ENCODE results near the gene WAPL. TPM values are rescaled to one million over a fixed set of nuclear protein-coding genes. Genes with fewer than 3 reads are reported as not detected.

The WAPL gene
- total RNA-seq, 2 experiments from 2014 or later = 51.7 to 53.3 TPM

DNA sequence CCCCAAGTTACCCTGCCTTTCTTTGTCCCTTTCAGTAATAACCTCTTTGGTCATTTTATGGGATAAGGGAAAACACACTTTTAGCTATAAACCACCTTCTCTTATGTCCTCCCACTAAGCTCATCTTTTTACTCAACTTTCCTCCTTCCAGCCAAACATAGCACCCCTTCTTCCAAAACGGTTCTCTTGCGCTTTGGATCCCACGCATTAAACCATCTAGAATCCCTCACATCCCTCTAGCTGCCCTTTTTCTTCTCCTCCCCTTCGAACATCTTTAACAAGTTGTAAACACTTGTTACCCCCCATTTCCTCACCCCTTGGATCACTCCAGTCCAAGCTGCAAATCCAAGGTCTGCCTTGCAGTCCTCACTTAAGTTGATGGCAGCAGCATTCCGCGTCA, 13.4 kb downstream of the WAPL start:
- H3K9me3 Mint-ChIP-seq = no peaks in the 10 kb centered on the region
- H3K27ac Mint-ChIP-seq = no peak overlapping the region
- DNase-seq = no peak
- peaks cover 26% of the 10 kb centered on the region for H3K4me1 Mint-ChIP-seq
- no peak overlapping the region for H3K4me3 Mint-ChIP-seq
- no peaks in the 10 kb centered on the region for H3K27me3 Mint-ChIP-seq
- H3K36me3 Mint-ChIP-seq = peaks cover 17% of the 10 kb centered on the region

DNA sequence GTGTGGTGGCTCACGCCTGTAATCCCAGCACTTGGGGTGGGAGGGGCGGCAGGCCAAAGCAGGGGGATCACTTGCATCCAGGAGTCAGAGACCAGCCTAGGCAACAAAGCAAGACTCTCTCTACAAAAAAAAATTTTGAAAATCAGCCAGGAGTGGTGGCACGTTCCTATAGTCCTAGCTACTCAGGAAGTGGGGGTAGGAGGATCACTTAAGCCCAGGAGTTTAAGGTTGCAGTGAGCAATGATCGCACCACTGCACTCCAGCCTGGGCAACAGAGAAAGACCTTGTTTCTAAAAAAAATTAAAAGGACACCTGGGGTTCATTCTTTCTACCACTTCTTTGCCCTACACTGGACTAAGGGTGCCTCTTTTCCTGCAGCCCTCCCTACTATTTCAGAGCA, 15.1 kb downstream of the WAPL start:
- peaks cover 25% of the 10 kb centered on the region for H3K36me3 Mint-ChIP-seq
- H3K9me3 Mint-ChIP-seq = no peaks in the 10 kb centered on the region
- H3K4me1 Mint-ChIP-seq = peaks cover 28% of the 10 kb centered on the region
- no peak overlapping the region for H3K27ac Mint-ChIP-seq
- H3K27me3 Mint-ChIP-seq = no peaks in the 10 kb centered on the region
- no peak for DNase-seq
- no peak overlapping the region for H3K4me3 Mint-ChIP-seq

- H3K36me3 Mint-ChIP-seq = peaks cover 23% of the 10 kb centered on the region
- H3K27ac Mint-ChIP-seq = no peak overlapping the region
- no peaks in the 10 kb centered on the region for H3K27me3 Mint-ChIP-seq
- DNase-seq = no peak
- no peaks in the 10 kb centered on the region for H3K9me3 Mint-ChIP-seq
- peaks cover 27% of the 10 kb centered on the region for H3K4me1 Mint-ChIP-seq
- no peak overlapping the region for H3K4me3 Mint-ChIP-seq
Observed at GRCh38 chr10:86506062-86506461, 15.5 kb downstream of the WAPL start.

DNA sequence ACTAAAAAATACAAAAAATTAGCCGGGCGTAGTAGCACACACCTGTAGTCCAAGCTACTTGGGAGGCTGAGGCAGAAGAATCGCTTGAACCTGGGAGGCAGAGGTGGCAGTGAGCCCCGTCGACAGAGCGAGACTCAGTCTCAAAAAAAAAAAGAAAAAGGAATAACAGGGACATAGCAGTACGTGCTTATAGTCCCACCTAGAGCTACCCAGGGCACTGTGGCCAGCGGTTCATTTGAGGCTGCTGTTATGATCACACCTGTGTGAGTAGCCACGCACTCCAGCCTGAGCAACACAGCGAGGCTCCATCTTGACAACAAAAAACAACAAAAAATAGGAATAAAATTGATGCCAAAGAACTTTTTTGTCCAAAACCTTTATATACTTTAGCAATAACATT, 17.1 kb downstream of the WAPL start:
- no peaks in the 10 kb centered on the region for H3K27me3 Mint-ChIP-seq
- no peak overlapping the region for H3K4me3 Mint-ChIP-seq
- DNase-seq = no peak
- no peaks in the 10 kb centered on the region for H3K9me3 Mint-ChIP-seq
- H3K27ac Mint-ChIP-seq = peak overlapping the region; percentile 76
- peaks cover 37% of the 10 kb centered on the region for H3K4me1 Mint-ChIP-seq
- H3K36me3 Mint-ChIP-seq = peaks cover 30% of the 10 kb centered on the region

DNA sequence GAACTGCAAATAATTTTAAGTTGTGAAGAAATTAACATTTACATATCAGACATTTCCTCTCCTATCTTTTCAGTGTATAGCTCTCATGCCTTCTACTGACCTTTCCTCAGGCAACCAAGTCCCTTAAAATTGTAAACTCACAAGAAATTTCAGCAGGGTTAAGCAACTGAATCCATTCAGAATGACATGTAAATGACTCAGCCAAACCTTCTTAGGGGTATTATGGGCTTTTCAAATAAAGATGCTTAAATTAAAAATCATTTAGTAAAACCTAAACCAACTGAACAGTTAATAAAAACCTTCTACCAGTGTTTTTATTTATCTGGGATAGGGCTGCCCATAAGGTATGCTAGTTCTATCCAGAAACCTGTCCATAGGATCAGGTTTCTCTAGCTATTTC, 20.7 kb downstream of the WAPL start:
- H3K27ac Mint-ChIP-seq = no peak overlapping the region
- no peaks in the 10 kb centered on the region for H3K9me3 Mint-ChIP-seq
- H3K4me3 Mint-ChIP-seq = no peak overlapping the region
- H3K27me3 Mint-ChIP-seq = no peaks in the 10 kb centered on the region
- DNase-seq = no peak
- H3K4me1 Mint-ChIP-seq = peaks cover 42% of the 10 kb centered on the region
- H3K36me3 Mint-ChIP-seq = peaks cover 41% of the 10 kb centered on the region

DNA sequence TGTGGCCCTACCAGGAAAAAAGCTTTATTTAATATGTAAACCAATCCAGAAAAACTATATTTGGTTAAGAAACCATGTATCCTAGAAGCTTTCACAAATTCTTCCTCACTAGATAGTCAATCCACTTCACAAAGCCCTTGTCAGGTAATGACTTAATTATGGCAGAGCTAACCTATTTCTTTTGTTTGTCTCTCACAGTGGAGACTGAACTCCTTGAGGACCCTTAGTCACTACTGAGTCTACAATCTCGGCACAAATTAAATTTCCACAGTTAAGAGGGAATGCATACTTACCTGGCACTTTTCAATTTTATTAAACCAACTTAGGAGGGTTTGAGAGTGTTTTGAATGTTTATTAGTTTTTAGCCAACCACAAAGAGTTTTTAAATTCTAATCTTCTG, 23.0 kb downstream of the WAPL start:
- peaks cover 48% of the 10 kb centered on the region for H3K36me3 Mint-ChIP-seq

GRCh38 chr10:86497621-86498020, 24.0 kb downstream of the WAPL start:
- Mint-ChIP-seq H3K4me1 (peaks cover 39% of the 10 kb centered on the region), H3K27me3 (no peaks in the 10 kb centered on the region), H3K4me3 (no peak overlapping the region), H3K36me3 (peaks cover 38% of the 10 kb centered on the region), H3K27ac (no peak overlapping the region), H3K9me3 (no peaks in the 10 kb centered on the region)
- no peak for DNase-seq

More for the DNA sequence above, 23.0 kb downstream of the WAPL start:
- Mint-ChIP-seq H3K27me3 (no peaks in the 10 kb centered on the region), H3K27ac (peak overlapping the region; percentile 11), H3K4me1 (peaks cover 44% of the 10 kb centered on the region), H3K9me3 (no peaks in the 10 kb centered on the region), H3K4me3 (no peak overlapping the region)
- no peak for DNase-seq

DNA sequence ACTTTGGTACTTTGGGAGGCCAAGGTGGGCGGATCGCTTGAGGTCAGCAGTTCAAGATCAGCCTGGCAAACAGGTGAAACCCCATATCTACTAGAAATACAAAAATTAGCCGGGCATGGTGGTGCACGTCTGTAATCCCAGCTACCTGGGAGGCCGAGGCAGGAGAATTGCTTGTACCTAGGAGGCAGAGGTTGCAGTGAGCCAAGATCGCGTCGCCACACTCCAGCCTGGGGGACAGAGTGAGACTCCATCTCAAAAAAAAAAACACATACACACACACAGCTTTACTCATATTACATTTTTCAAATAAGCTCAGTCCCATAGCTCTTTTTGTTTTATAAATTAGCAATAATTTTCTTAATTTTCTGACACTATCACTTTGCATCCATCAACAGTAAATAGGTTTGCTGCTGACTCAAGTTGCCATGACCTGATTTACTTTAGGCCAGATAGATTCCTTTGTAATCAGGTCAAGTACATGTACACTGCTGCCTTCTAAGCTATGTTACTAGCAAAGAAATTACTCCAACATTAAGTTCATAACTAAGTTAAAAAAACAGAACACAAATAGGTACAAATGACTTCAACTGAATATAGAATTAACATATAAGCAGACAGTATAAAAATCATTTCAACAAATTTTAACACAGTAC, 31.5 kb downstream of the WAPL start:
- Mint-ChIP-seq H3K9me3 (no peaks in the 10 kb centered on the region), H3K36me3 (peaks cover 19% of the 10 kb centered on the region), H3K27ac (no peak overlapping the region), H3K27me3 (no peaks in the 10 kb centered on the region), H3K4me3 (no peak overlapping the region), H3K4me1 (peaks cover 16% of the 10 kb centered on the region)
- DNase-seq = no peak

DNA sequence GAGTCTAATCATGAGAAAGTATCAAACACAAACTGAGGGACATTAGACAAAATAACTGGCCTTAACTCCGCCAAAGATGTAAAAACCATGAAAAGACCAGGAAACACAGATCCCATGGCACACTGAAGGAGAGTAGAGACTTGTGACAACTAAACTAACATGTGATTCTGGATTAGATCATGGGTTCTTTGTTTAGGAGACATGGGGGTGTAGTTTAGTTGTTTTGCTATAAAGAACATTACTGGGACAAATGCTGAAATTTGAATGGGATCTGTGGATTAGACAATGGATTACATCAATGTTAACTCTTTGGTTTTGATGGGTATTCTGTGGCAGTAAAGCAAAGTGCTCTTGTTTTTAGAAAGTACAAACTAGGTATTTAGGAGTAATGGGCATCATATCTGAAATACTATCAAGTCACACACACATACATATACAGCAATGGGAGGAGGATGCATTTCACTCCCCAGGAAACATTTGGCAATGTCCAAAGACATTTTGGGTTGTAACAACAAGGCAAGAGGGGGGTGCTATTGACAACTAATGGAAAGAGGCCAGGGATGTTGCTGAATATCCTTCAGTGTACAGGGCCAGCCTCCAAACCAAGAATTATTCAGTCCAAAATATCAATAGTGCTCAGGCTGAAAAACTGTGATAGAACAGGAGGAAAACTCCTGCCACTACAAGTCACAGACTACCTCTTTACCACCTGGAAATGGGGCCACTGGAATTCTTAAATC, 32.4 kb downstream of the WAPL start:
- H3K27ac Mint-ChIP-seq = no peak overlapping the region
- peaks cover 20% of the 10 kb centered on the region for H3K36me3 Mint-ChIP-seq
- peaks cover 13% of the 10 kb centered on the region for H3K4me1 Mint-ChIP-seq
- DNase-seq = no peak
- H3K4me3 Mint-ChIP-seq = no peak overlapping the region
- no peaks in the 10 kb centered on the region for H3K27me3 Mint-ChIP-seq
- no peaks in the 10 kb centered on the region for H3K9me3 Mint-ChIP-seq

GRCh38 chr10:86486856-86487255, 34.7 kb downstream of the WAPL start:
- H3K4me1 Mint-ChIP-seq = peaks cover 14% of the 10 kb centered on the region
- H3K27me3 Mint-ChIP-seq = no peaks in the 10 kb centered on the region
- no peak for DNase-seq
- H3K36me3 Mint-ChIP-seq = peaks cover 18% of the 10 kb centered on the region
- H3K27ac Mint-ChIP-seq = no peak overlapping the region
- H3K4me3 Mint-ChIP-seq = no peak overlapping the region
- no peaks in the 10 kb centered on the region for H3K9me3 Mint-ChIP-seq

DNA sequence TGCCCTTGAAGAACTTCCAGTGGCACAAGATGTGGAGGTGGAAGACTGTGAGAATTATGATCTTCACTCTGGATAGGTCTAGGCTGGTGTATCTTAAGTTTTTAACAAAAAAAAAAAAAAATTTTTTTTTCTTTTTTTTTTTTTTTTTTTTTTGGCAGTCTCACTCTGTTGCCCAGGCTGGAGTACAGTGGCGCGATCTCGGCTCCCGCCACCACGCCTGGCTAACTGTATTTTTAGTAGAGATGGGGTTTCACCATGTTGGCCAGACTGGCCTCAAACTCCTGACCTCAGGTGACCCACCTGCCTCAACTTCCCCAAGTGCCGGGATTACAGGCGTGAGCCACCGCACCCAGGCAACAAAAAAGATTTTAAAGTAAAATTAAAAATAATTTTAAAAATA, 37.9 kb downstream of the WAPL start:
- no peak for DNase-seq
- Mint-ChIP-seq H3K4me3 (no peak overlapping the region), H3K4me1 (peaks cover 11% of the 10 kb centered on the region), H3K9me3 (no peaks in the 10 kb centered on the region), H3K27ac (no peak overlapping the region), H3K36me3 (peaks cover 11% of the 10 kb centered on the region), H3K27me3 (no peaks in the 10 kb centered on the region)

DNA sequence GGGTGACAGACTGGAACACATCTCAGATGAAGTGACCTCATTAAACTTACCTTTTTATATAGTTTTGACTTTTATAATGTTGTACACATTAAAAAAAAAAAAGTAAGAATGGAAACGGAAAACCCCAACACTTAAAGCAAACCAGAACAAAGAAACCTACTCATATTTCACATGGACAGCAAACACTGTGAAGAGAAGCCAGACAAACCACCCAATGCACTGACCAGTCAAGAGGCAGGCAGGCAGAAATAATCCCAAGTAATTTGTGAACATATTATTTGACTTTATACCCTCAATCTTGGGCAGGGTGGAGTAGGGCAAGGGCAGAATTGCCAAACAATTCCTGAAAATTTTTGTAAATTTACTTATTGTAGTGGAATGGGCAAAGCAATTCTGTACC, 39.8 kb downstream of the WAPL start:
- no peak for DNase-seq
- Mint-ChIP-seq H3K4me1 (peaks cover 5% of the 10 kb centered on the region), H3K4me3 (no peak overlapping the region), H3K36me3 (peaks cover 6% of the 10 kb centered on the region), H3K9me3 (no peaks in the 10 kb centered on the region), H3K27ac (no peak overlapping the region), H3K27me3 (no peaks in the 10 kb centered on the region)

DNA sequence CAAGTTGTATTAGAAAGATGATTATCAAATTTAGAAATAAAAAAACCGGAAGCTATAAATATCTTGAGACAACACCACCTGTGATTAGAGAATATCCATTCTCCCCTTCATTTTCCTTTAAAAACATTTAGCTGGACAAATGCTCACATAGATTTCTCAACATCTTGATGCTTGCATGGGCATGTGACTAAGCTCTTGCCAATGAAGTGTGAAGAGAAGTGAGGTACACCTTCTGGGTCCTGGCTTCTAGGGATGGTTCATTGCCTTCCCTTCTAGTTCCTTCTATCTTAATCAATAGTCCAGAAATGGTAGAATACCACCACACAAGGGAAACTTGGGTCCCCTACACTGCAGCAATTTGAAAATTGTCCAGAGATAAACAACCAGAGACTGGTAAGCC, 41.0 kb downstream of the WAPL start:
- H3K4me3 Mint-ChIP-seq = no peak overlapping the region
- peaks cover 5% of the 10 kb centered on the region for H3K4me1 Mint-ChIP-seq
- H3K27me3 Mint-ChIP-seq = no peaks in the 10 kb centered on the region
- no peak overlapping the region for H3K27ac Mint-ChIP-seq
- no peaks in the 10 kb centered on the region for H3K9me3 Mint-ChIP-seq
- H3K36me3 Mint-ChIP-seq = peaks cover 8% of the 10 kb centered on the region
- DNase-seq = no peak

DNA sequence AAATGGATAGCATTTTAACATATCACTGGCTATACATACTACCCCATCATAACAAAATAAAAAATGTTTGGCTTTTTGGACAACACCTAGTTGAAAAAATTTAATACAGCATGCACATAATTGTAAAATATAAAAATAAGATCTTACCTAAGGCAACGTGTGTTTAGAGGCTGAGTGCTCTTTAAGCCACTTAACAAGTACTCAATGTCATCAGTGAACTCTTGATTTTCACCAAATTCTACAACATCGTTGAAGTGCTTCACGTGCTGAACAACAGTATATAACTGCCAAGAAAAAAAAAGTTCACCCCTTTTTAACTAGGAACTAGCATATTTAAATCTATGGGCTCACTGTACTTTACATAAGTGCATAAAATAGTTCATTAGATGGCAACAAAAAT, 49.5 kb downstream of the WAPL start:
- Mint-ChIP-seq H3K27ac (no peak overlapping the region), H3K36me3 (peaks cover 23% of the 10 kb centered on the region), H3K27me3 (no peaks in the 10 kb centered on the region), H3K4me1 (peaks cover 5% of the 10 kb centered on the region), H3K9me3 (no peaks in the 10 kb centered on the region), H3K4me3 (no peak overlapping the region)
- DNase-seq = no peak

DNA sequence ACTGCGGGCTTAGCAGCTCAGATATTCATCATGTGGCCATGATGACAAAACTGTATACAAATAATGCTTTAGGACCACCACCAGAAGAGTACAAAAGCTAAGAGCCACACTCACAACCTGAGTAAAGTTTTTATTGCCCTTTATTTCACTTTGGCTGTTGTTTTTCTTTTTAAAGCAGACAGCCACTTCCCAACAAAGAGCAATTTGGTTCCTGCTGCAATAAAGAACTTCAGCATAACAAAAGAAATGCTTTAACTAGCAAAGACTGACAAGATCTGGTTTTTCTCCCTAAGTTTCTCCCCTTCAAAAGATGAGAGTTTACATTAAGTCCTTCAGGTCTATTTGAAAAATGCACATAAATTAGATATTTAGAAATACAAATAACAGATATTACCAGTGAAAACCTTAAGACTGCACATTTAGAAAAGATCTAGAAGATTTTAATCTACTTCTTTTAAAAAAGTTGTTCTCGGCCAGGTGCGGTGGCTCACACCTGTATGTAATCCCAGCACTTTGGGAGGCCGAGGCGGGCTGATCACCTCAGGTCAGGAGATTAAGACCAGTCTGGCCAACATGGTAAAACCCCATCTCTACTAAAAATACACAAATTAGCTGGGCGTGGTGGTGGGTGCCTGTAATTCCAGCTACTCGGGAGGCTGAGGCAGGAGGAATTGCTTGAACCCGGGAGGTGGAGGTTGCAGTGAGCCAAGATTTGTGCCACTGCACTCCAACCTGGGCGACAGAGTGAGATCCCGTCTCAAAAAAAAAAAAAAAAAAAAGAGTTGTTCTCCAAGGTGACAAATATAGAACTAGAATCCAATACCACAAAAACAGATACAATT, 59.4 kb downstream of the WAPL start:
- no peak for DNase-seq
- Mint-ChIP-seq H3K4me1 (no peaks in the 10 kb centered on the region), H3K9me3 (no peaks in the 10 kb centered on the region), H3K27ac (no peak overlapping the region), H3K27me3 (no peaks in the 10 kb centered on the region), H3K4me3 (no peak overlapping the region), H3K36me3 (peaks cover 12% of the 10 kb centered on the region)

Measured in activated naive CD8-positive, alpha-beta T cell treated with anti-CD3 and anti-CD28 coated beads for 36 hours (primary cell).